GM12878 (cell line): Measurements from ENCODE around the gene PRR18. TPM values are rescaled to one million over a fixed set of nuclear protein-coding genes. Genes with fewer than 3 reads are reported as not detected.
A peak's percentile ranks its signal among the peaks of the same experiment; 100 is the strongest.

Source experiments
- BCLAF1 ChIP-seq: fragments of 450-650 bp; IDR thresholded peaks from 2 replicates; pipeline ENCODE4 v1.6.1; 2017; ENCODE audit warnings: antibody characterized with exemption, mild to moderate bottlenecking, moderate library complexity
- CBX3 ChIP-seq: fragments of 200-600 bp; sonication (generic); IDR thresholded peaks from 2 replicates; pipeline ENCODE4 v1.6.1; 2016; ENCODE audit warnings: low read depth, borderline replicate concordance
- CHD1 ChIP-seq: IDR thresholded peaks from 2 replicates; pipeline ENCODE4 v1.6.1; 2012; ENCODE audit warnings: low read depth, low read length, improper control_type of control experiment
- EP300 ChIP-seq, 2 experiments: fragments of 150-350 bp in 1 of 2; IDR thresholded peaks; 2 replicates each; pipeline ENCODE4 v1.6.1; 2011 to 2012; ENCODE audit warnings: low read depth in 2 of 2, low read length in 2 of 2, borderline replicate concordance in 1 of 2, improper control_type of control experiment in 1 of 2, inconsistent platforms in 1 of 2; ENCODE audit not compliant: control insufficient read depth in 1 of 2
- ETV6 ChIP-seq, 2 experiments: fragments of 450-650 bp in 1 of 2; IDR thresholded peaks in 1 of 2; conservative IDR thresholded peaks in 1 of 2; 2 replicates each; pipeline ENCODE4 v1.6.1; 2014; ENCODE audit warnings: antibody characterized with exemption in 1 of 2, borderline replicate concordance in 1 of 2, low read depth in 1 of 2, mild to moderate bottlenecking in 1 of 2, moderate library complexity in 1 of 2
- FOS ChIP-seq: IDR thresholded peaks from 3 replicates; pipeline ENCODE4 v1.6.1; 2011; ENCODE audit warnings: borderline replicate concordance; ENCODE audit not compliant: insufficient read length; ENCODE audit errors: extremely low read depth
- GABPA ChIP-seq: IDR thresholded peaks from 2 replicates; pipeline ENCODE4 v1.6.1; 2014; ENCODE audit warnings: antibody characterized with exemption, low read depth, mild to moderate bottlenecking, inconsistent platforms
- HDAC2 ChIP-seq: fragments of 200-600 bp; sonication (generic); IDR thresholded peaks from 2 replicates; pipeline ENCODE4 v1.6.1; 2017
- KAT2A ChIP-seq: conservative IDR thresholded peaks from 2 replicates; pipeline ENCODE4 v1.6.1; 2011; ENCODE audit warnings: low read depth, low read length; ENCODE audit not compliant: control insufficient read depth
- KLF5 ChIP-seq: fragments of 450-650 bp; IDR thresholded peaks from 2 replicates; pipeline ENCODE4 v1.6.1; 2014; ENCODE audit warnings: mild to moderate bottlenecking; ENCODE audit not compliant: partially characterized antibody
- LARP7 ChIP-seq: fragments of 450-650 bp; IDR thresholded peaks from 2 replicates; pipeline ENCODE4 v1.6.1; 2017; ENCODE audit warnings: mild to moderate bottlenecking
- RBBP5 ChIP-seq: fragments of 200-600 bp; sonication (generic); conservative IDR thresholded peaks from 2 replicates; pipeline ENCODE4 v1.6.1; 2016
- RCOR1 ChIP-seq: conservative IDR thresholded peaks from 2 replicates; pipeline ENCODE4 v1.6.1; 2012; ENCODE audit warnings: low read depth, low read length, improper control_type of control experiment
- RELB ChIP-seq: fragments of 450-650 bp; IDR thresholded peaks from 2 replicates; pipeline ENCODE4 v1.6.1; 2017; ENCODE audit warnings: low read depth, mild to moderate bottlenecking, moderate library complexity
- RUNX3 ChIP-seq: IDR thresholded peaks from 2 replicates; pipeline ENCODE4 v1.6.1; 2012; ENCODE audit warnings: low read length, inconsistent platforms
- SIX5 ChIP-seq: IDR thresholded peaks from 2 replicates; pipeline ENCODE4 v1.6.1; 2011; ENCODE audit warnings: mild to moderate bottlenecking, low read depth, low read length, moderate library complexity; ENCODE audit not compliant: severe bottlenecking
- TAF1 ChIP-seq: IDR thresholded peaks from 2 replicates; pipeline ENCODE4 v1.6.1; 2011; ENCODE audit warnings: mild to moderate bottlenecking, low read depth, low read length, borderline replicate concordance
- TCF7 ChIP-seq: IDR thresholded peaks from 2 replicates; pipeline ENCODE4 v1.6.1; 2014; ENCODE audit warnings: antibody characterized with exemption, borderline replicate concordance
- ZBTB40 ChIP-seq: fragments of 450-650 bp; IDR thresholded peaks from 2 replicates; pipeline ENCODE4 v1.6.1; 2016; ENCODE audit warnings: mild to moderate bottlenecking, moderate library complexity, borderline replicate concordance
- ZNF622 ChIP-seq: fragments of 450-650 bp; IDR thresholded peaks from 2 replicates; pipeline ENCODE4 v1.6.1; 2017; ENCODE audit warnings: mild to moderate bottlenecking, inconsistent platforms
- polyA plus RNA-seq, 11 experiments: library from polyadenylated mRNA; depleted of rRNA in 4 of 11; unstranded in 6 of 11; stranded (reverse) in 5 of 11; fragments of >200 nt; fragmentation: Nextera tagmentation in 4 of 11; fragmentation: Illumina TruSeq in 1 of 11; extraction: Ambion mirVana in 4 of 11; extraction: Trizol in 1 of 11; gene quantifications; 1 replicate in 1 of 11; 2 replicates in 10 of 11; pipeline versions ENCODE4 v1.2.1 to v1.2.3, GENCODE V29; 2011 to 2016; ENCODE audit warnings: inconsistent platforms in 2 of 11, missing spikeins in 2 of 11, low read depth in 1 of 11
- total RNA-seq, 4 experiments: library from RNA; depleted of rRNA in 3 of 4; stranded (reverse); fragments of >200 nt in 3 of 4; fragmentation: Illumina TruSeq in 1 of 4; extraction: Trizol in 1 of 4; gene quantifications; 2 replicates each; pipeline versions ENCODE4 v1.2.1 to v1.2.3, GENCODE V29; 2013 to 2021
- TF ChIP-seq, protein P1 (sequence below): IDR thresholded peaks from 2 replicates; pipeline ENCODE4 v1.6.1; 2012; ENCODE audit warnings: low read depth, low read length, improper control_type of control experiment

PRR18 gene
- total and polyA plus RNA-seq, 10 of the 15 experiments (the other 5 are each of a cell fraction or from before 2014, with no cell fraction given), result 0.13 to 8.2 (median 1.6) TPM

- no peak for TF ChIP-seq ZBTB40
- TF ChIP-seq KAT2A, result no peak
- TF ChIP-seq FOS, result no peak
- TF ChIP-seq BCLAF1, result no peak
- TF ChIP-seq RBBP5, result no peak
- TF ChIP-seq, protein P1, sequence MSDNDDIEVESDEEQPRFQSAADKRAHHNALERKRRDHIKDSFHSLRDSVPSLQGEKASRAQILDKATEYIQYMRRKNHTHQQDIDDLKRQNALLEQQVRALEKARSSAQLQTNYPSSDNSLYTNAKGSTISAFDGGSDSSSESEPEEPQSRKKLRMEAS, result no peak
- no peak for TF ChIP-seq ZNF622
- no peak for TF ChIP-seq RCOR1
- peak in 1 of 2 experiments; percentile 31; a peak in 1 of 4 replicates for TF ChIP-seq ETV6 (conservative IDR thresholded peaks at IDR 0.05 in 1 of 2, IDR thresholded peaks at IDR 0.05 in 1 of 2; ENCODE audit: borderline replicate concordance in 1 of 2, low read depth in 1 of 2)
- TF ChIP-seq LARP7, result no peak
- TF ChIP-seq SIX5, result no peak
- TF ChIP-seq CHD1, result no peak
- TF ChIP-seq TCF7, result no peak
- TF ChIP-seq HDAC2, result no peak
- peak; percentile 13 to 75; a peak in 1 of 4 replicates for TF ChIP-seq EP300 (IDR thresholded peaks at IDR 0.05; ENCODE audit: borderline replicate concordance in 1 of 2, control insufficient read depth in 1 of 2, low read depth in 2 of 2, low read length in 2 of 2)
- no peak for TF ChIP-seq RUNX3
- 0 out of 2 replicates have a peak, but pooled peaks have one; percentile 18 for TF ChIP-seq GABPA
- TF ChIP-seq CBX3, result no peak
- TF ChIP-seq TAF1, result no peak
- TF ChIP-seq KLF5, result no peak
- TF ChIP-seq RELB, result peak; percentile 98
Observed at GRCh38 chr6:166335378-166336302, 27.4 kb upstream of the PRR18 start (continued).
